Activated CD8-positive, alpha-beta memory T cell treated with anti-CD3 and anti-CD28 coated beads for 48 hours (primary cell): ENCODE measurements around the gene TEKT5.

Source experiments
- DNase-seq, 3 experiments: peaks; one replicate each; pipeline ENCODE4 v3.0.0-alpha.2; 2020; ENCODE audit warnings: low read depth in 2 of 3, low spot score in 2 of 3

The TEKT5 gene

DNA sequence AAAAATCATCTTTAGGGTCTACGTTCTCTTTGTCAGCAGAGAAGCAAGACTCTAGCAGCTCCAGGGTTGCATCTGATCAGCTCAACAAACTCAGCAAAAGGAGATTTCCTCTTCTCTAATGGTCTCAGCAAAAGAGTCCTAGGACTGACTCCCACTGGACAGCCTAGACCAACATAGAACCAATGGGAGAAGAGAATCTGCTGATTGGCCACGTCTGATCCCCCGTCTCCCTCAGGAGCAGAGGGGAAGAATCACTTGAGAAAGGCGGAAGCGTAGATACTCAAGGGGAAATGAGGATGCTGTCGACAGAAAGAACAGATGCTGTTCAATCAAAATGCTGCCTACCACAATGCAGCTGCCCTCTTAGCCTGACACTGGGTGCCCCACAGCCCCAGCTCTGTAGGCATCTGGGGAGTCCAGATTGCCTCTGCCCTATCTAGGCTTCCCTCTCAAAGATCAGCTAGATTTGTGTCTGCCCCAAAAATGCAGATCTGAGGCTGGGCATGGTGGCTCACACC lies 82.8 kb downstream of the TEKT5 start:
- no peak for DNase-seq

DNA sequence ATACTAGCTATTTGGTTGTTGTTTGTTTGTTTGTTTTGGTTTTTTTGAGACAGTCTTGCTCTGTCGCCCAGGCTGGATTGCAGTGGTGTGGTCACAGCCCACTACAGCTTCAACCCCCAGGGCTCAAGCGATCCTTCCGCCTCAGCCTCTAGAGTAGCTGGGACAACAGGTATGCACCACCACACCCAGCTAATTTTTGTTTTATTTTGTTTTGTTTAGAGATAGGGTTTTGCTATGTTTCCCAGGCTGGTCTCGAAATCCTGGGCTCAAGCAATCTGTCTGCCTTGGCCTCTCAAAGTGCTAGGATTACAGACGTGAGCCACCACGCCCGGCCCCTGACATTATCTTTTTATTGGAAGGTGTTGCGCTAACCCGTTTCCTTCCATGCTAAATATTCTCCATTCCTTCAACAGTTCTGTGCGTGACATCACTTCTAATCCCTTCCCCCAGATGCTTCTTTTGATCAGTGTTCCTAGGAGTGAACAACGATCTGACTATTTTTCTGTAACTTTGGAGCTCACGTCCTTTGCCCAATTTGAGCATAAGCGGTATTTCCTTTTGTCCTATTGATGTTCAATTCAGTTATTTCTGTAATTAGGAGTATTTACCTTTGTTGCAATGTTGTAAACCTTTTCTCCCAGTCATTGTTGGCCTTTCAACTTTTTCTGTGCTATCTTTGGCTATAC lies 84.1 kb downstream of the TEKT5 start:
- no peak for DNase-seq

DNA sequence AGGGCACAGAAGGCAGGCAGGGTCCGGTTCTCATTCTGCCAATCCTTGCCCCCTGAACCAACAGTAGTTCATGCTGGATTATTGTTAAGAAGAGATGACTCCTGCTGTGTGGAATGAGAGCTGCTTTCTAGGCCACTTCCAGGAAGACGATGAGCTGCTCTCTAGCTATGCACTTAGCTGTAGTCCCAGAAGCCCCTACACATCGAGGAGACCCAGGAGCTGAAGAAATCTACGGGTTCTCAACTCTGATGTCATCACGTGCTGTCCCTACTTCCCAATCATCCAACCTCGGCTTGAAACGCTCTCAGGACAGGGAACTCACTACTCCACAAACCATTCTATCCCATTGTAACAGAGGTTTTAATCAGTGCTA lies 85.3 kb downstream of the TEKT5 start:
- DNase-seq = no peak

DNA sequence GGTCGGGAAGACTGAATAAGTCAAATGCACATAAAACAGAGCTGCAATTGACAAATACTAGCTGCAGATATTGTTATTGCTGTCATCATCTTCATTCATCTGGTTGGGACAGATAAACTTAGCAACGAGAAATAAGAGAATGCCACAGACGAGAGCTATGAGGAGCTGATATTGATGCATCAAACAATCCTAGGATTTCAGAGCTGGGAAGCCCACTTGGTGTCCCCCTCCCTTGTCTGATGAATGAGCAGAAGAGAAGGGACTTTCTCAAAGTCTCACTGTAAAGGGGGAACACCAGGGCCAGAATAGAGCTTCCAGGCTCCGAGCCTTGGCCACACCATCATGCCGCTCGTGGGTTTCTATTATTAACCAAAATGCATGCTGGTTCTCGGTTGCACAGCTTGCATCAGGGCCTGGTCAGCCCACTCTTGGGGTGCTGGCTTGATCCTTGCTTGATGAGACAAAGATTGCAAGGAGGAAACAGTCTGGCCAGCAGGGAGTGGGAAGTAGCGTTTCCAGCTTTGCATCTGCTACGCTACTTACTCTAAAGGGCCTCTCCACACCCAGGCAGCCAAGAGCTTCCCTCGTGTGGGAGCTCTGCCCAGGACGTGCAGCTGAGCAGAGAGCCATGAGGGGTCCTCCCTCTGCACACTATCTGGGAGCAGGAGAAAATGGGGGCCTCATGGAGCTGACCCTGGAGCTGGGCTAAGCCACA lies 85.9 kb downstream of the TEKT5 start:
- DNase-seq = no peak

DNA sequence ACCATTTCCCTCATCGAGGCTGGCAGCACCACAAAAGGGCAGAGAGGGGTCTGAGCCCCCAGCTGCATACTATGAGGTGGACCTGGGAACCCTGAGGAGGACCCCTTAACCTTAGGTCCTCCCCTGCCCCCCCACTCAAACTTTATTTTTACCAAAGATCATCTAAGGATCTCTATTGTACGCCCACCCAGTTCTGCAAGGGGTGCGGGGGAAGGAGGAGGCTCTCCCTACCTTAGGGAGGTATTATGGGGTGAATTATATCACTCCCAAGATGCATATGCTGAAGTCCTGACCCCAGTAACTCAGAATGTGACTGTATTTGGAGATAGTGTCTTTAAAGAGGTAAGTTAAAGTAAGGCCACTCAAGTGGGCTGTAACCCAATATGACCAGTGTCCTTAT lies 87.6 kb downstream of the TEKT5 start:
- DNase-seq = no peak

DNA sequence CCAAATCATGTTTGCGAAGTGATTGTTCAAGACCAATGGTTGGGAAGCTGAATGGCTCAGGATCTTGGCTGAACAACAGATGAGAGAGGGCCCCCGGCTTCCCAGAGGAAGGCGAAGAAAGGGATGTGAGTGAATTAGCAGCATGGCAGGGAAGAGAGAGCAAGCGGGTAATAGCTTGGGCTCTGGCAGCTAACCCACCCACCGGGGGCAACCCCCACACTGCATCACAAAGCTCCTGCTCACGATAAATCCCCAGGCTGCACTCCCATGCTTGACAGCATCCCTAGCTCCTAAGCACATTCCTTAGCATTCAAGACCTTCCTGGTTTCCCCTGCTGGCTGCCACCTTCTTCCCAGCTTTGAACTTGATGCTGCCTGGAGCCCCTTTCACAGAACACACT lies 88.1 kb downstream of the TEKT5 start:
- DNase-seq = no peak

DNA sequence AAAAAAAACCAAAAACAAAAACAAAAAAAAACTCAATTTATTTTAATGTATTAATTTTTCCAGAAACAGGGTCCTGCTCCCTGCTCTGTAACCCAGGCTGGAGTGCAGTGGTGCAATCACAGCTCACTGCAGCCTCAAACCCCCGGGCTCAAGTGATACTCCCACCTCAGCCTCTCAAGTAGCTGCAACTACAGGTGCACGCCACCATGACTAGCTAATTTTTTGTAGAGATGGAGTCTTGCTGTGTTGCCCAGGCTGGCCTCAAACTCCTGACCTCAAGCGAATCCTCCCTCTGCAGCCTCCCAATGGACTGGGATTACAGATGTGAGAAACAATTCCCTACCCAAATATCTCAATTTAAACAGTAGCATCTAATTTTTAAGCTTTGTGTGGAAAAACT lies 89.1 kb downstream of the TEKT5 start:
- no peak for DNase-seq

DNA sequence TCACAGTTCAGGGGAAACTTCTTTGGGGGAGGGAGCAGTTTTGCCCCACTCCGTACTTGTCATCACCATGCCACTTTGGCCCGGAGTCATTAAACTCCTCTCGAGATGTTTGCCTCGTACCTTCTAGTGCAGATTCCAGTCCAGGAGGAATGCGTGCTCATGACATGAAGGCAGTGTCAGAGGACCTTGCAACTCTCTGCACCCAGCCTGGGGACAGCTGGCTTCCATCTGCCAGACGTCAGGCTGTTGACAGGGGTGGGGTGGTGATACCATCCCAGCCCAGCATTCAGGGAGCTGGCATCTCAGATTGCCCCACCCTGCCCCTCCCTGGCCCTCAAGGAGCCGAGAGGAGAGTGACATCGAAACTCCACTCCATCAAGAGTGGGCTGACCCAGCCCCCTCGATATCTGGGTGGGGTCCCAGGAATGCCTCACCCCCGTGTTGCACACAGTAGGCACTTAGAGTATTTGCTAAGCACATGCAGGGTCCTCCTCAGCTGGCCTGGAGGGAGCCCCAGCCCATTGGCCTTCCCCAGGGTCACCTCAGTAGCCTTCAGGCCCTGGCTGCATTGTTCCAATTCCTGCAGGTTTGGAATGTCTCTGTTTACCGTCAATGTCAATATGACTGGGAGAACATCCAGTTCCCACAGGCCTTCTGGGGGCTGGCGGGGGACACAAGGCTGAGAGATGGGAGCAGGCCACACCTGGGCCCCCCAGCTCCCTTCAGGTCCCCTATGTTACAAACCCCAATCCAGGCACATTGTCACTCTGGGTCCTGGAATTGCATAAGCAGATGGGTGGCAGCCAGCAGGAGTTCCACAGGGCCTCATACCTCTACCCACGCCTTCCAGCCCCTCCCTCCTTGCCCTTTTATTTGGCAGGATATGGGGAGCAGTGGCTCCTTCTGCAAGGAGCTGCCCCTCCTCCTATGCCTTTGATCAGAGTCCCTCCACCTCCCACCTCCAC lies 93.0 kb downstream of the TEKT5 start:
- DNase-seq = no peak

DNA sequence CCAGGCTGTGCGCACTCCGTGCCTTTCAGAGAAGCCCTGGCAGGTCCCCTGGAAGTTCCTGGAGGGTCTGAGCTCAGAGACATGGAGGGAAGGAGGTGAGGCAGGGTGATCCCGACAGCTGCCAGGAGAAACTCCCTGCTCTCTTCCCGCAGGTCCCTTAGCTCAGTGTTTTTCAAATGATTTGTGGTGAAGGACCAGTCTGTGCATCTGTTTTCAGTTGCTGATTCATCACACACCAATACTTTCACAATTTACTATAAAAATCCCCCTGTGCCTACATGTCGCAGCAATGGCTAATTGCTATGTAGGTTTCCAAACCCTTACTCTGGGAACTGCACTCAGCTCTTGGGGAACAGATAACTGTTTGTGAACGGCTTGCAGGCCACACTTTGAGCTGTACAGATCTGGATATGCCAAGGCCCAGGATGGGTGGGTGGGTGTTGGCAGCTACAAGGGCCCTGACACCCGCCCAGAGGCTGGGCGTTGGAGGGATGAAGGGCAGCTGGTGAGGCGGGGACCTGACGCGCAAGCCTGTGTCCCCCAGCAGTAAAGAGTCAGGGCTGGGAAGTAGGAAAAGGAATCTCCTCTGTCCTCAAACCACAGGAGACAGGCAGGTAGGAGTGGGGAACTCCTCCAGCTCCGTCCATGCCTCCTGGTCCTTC lies 93.8 kb downstream of the TEKT5 start:
- no peak for DNase-seq

DNA sequence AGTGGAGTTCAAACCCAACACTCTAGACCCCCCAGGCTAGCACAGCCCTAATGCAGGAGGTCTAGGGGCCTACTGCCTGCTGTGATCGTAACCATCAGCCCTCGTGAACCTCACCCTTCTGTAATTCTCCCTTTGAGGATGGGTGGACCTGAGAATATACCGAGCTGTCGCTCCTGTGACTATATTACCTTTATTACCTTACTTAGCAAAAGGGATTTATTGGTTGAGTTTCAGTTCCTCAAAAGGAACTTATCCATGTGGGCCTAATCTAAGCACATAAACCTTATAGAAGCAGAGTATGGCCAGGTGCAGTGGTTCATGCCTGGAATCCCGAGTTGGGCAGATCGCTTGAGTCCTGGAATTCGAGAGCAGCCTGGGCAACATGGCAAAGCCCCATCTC lies 95.1 kb downstream of the TEKT5 start:
- no peak for DNase-seq

DNA sequence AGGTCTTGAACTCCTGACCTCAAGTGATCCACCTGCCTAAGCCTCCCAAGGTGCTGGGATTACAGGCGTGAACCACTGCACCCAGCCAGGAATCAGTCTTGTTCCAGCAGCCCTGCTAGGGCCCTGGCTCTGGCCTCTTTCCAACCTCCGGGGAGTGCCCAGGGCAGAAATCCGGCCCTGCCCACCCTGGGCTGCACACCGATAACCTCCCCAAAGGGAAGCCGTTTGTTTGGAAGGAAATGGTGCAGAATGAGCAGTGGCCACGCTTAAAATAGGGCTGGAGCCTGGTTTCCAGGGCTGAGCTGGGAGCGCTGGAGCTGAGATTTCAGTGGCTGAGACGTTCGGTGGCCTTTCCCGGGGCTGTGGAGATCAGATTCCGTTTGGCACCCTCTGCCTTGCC lies 96.6 kb downstream of the TEKT5 start:
- no peak for DNase-seq

DNA sequence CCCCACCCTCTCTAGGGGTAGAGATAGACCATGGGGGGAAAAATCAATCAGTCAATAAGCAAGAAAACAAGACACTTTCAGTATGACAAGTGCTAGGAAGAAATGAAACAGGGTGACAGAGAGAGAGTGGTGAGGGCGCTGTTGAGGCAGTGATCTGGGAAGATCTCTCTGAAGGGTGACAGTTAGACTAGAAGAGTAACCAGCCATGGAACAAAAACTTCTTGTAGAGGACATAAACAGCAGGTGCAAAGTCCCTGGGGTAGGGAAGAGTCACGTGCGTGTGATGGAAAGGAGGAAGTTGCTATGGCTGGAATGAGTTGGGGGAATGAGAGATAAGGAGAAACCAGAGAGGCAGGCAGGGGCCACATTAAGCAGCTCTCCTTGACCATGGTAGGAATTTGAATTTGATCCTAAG lies 97.5 kb downstream of the TEKT5 start:
- DNase-seq = no peak

DNA sequence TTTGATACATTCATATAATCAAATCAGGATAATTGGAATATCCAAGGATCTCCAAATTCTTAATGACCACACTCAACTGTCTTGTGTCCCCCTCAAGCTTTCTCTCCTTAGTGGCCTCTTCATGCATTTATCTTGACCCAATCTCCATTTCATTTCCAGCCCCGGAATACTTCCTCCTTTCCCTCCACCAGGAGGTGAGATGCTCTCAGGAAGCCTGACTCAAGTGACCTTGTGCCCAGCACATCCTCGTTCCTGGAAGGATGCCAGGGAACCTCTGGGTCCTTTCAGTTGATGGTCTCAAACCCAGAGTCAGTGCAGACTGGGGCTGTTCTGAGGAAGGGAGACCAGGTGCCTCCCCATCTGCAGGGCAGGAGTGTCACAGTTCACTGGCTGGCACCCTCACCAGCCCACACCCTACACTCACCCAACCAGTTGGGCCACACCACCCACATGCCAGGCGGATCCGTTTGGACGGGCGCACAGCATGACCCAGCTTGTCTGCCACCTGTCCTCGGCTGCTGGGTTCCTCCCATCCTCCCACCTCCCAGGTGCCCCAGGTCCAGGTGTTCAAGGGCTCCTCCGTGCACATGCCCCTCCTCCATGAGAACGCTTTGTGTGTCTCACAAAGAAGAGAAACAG lies 100.3 kb downstream of the TEKT5 start:
- DNase-seq = no peak

DNA sequence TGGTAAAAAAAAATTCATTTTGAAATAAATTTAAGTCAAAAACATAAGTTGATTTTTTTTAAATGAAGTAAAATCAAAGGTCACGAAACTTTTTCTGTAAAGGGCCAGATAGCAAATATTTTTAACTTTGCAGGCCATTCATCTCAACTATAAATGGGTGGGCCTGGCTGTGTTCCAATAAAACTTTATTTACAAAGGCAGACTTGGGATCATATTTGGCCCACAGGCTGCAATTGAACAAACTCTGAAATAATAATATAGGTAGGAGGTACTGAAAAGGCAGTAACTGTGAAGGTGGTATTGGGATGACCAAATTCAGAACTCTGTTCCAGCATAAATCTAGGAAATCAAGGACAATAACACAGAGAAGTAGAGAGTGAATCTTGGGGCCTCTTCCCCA lies 102.1 kb downstream of the TEKT5 start:
- no peak for DNase-seq

DNA sequence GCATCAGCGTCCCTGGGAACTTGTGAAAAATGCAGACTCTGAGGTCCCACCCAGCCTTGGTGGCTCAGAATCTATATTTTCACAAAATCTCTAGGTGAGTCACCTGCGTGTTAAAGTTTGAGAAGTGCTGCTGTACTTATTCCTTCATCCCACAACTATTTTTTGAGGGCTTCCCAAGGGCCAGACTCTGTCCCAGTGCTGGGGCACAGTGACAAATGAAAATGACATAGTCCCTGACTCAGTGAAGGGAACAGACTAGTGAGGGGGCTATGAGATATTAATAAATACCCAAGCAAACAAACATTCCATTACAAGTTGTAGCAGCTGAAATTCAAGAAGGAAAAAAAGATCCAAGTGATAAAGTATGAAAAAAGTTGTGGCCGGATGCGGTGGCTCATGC lies 104.4 kb downstream of the TEKT5 start:
- DNase-seq = no peak

DNA sequence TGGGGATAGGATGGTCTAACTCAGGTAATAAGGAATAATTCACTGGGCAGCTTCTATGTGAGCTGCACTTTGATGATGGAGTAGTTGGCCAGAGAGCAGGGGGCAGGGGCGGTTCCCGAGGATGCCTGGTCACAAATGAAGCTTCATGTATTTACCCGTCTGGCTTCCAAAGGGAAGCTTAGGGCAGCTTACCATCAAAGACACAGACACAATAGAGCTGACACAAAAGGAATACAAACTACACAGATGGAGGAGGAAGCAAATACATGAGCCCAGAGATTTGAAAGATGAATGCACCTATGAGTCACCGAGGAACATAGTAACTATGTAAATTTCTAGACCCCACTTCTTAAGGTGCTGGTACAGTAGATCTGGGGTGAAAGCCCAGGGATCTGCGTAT lies 105.6 kb downstream of the TEKT5 start:
- no peak for DNase-seq

DNA sequence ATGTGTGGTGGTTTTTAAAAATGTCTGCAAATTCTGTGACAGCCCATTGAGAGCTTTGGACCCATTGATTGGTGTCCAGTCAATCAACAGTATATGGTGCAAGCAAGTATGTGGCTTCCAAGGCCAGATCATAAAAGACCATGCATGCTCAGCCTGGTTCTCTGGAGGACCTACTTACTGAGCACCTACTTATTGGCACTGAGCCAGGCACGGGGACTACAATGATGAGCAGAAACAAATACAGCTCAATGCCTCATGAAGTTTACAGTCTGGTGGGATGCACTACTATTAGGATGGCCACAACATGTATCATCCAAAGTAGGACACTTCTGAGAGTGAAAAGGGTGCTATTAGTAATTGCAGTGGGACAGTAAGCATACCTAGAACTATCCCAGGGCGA lies 107.1 kb downstream of the TEKT5 start:
- DNase-seq = no peak

DNA sequence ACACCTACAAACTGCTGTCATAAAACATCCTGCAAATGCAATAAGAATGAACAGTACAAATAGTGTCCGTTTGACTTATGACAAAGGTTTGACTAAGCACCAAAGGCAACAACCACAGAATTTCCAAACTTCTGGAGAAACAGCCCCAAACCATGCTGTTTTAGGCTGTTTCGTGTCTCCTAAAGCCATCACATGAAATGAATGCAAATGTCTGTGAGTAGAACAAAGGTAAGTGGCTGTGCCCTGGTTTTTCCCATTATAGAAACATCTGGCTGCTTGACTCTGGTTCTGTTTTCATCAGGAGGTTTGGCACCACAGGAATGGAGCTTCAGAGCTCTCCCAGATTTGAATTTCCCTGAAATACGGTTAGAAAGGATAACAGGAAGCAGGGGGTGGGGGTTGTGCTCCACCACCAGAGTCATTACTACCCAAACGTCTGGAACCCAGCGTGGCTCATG lies 109.7 kb downstream of the TEKT5 start:
- DNase-seq = no peak

DNA sequence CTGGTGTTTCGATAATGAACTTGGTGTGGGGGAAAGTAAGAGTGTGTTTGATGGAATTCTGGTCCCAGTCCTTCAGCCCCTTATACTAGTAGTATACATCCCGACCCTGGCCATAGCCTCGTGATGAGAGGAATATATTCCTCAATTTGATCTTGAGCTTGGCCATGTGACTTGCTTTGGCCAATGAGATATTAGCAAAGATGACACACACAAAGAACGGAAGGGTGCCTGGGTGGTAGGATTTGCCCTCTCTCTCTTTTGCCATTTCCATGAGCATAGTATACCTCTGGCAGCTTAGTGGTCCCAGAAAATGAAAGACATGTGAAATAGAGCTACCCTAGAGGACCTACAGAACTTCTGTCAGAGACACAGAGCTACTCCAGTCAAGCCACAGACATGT lies 111.5 kb downstream of the TEKT5 start:
- DNase-seq = no peak

DNA sequence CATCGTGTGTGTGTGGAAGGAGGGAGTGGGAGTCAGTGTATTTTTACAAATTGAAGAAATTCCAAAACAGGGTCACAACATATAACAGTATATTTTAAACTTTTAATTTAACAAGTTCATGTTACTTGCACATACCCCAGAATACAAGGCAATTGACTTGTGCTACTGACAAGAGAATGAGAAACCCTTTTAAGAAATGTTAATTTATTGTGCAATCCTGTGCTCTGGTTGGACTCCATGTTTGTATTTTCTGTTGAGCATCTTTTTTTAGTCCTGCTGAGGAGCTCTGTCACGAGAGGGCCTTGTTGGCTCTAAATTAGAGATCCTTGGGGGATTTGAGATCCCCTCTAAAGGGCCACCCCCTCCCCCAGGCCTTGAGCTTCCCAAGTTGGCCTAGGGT lies 113.2 kb downstream of the TEKT5 start:
- no peak for DNase-seq

DNA sequence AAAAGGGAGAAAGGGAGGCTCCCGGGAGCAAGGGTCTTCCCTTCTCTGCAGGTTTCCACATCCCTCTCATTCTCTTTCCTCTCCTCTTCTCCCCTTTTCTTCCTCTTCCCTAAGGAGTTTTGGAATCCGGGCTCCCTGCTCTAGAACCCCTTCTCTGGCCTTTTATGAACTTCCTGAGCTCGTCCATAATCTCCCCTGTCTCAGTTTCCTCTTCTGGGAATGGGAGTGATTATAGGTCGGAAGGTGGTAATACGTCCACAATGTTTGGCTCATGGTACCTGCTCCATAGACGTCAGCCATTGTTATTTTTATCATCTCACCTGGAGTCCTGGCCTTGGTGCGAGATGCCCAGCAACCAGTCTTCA lies 113.9 kb downstream of the TEKT5 start:
- DNase-seq = no peak
